ENCODE measurements around the gene AP4S1.
"Not testable (repeated sequence)": the region's sequence is repeated elsewhere in the genome, so short reads cannot be mapped to it uniquely, and the experiment has no call there.

Gene AP4S1

GRCh38 chr14:31001339-31001658 lies 24.1 kb upstream of the AP4S1 start:
- no peaks in the 10 kb centered on the region for H3K27me3 ChIP-seq
- TF ChIP-seq CTCF (IDR thresholded peaks at IDR 0.05; ENCODE audit: low read depth, low read length), result no peak
- H3K4me1 ChIP-seq, result peaks cover 4% of the 10 kb centered on the region
- peaks cover 5% of the 10 kb centered on the region; the same call in 1 of the 2 replicates for H3K36me3 ChIP-seq
- H3K4me3 ChIP-seq (ENCODE audit: low read depth, low read length), result no peak overlapping the region
- no peak for DNase-seq
- no peaks in the 10 kb centered on the region for H3K9me3 ChIP-seq

GRCh38 chr14:31003284-31003683 lies 22.2 kb upstream of the AP4S1 start:
- Histone ChIP-seq H3K27me3 (no peaks in the 10 kb centered on the region), H3K4me1 (no peaks in the 10 kb centered on the region; the same call in 1 of the 2 replicates), H3K4me3 (ENCODE audit: low read depth, low read length) (no peak overlapping the region), H3K36me3 (peaks cover 5% of the 10 kb centered on the region; the same call in 1 of the 2 replicates), H3K9me3 (no peaks in the 10 kb centered on the region)
- no peak for DNase-seq
- TF ChIP-seq CTCF (IDR thresholded peaks at IDR 0.05; ENCODE audit: low read depth, low read length), result no peak

GRCh38 chr14:31004007-31004406 lies 21.4 kb upstream of the AP4S1 start:
- H3K36me3 ChIP-seq, result not testable (repeated sequence)

GRCh38 chr14:31006703-31007102 lies 18.7 kb upstream of the AP4S1 start:
- Histone ChIP-seq H3K27me3 (no peaks in the 10 kb centered on the region), H3K4me3 (ENCODE audit: low read depth, low read length) (no peak overlapping the region), H3K4me1 (no peaks in the 10 kb centered on the region), H3K9me3 (no peaks in the 10 kb centered on the region), H3K36me3 (peaks cover 5% of the 10 kb centered on the region; the same call in 1 of the 2 replicates)
- TF ChIP-seq CTCF (IDR thresholded peaks at IDR 0.05; ENCODE audit: low read depth, low read length), result no peak
- no peak for DNase-seq

More at GRCh38 chr14:31004007-31004406, 21.4 kb upstream of the AP4S1 start:
- H3K9me3 ChIP-seq; H3K27me3 ChIP-seq; DNase-seq; H3K4me1 ChIP-seq; H3K4me3 ChIP-seq (ENCODE audit: low read depth, low read length): not testable (repeated sequence)

- no peaks in the 10 kb centered on the region for H3K27me3 ChIP-seq
- no peak overlapping the region for H3K4me3 ChIP-seq (ENCODE audit: low read depth, low read length)
- no peaks in the 10 kb centered on the region for H3K4me1 ChIP-seq
- TF ChIP-seq CTCF (IDR thresholded peaks at IDR 0.05; ENCODE audit: low read depth, low read length), result no peak
- DNase-seq, result no peak
- peaks cover 4% of the 10 kb centered on the region for H3K36me3 ChIP-seq
- no peaks in the 10 kb centered on the region for H3K9me3 ChIP-seq
Measured at GRCh38 chr14:31009836-31010574, 15.4 kb upstream of the AP4S1 start.

- no peak for DNase-seq
- Histone ChIP-seq H3K36me3 (peaks cover 4% of the 10 kb centered on the region), H3K9me3 (no peaks in the 10 kb centered on the region), H3K4me3 (ENCODE audit: low read depth, low read length) (no peak overlapping the region), H3K27me3 (no peaks in the 10 kb centered on the region), H3K4me1 (no peaks in the 10 kb centered on the region)
- no peak for TF ChIP-seq CTCF (IDR thresholded peaks at IDR 0.05; ENCODE audit: low read depth, low read length)
Measured at GRCh38 chr14:31010935-31011334, 14.5 kb upstream of the AP4S1 start.
